Tibial nerve (tissue), 4 donors: ENCODE data around the gene OGA. TPM values are rescaled to one million over a fixed set of nuclear protein-coding genes. Genes with fewer than 3 reads are reported as not detected.

Experiments used
- DNase-seq, 2 donors: peaks; one replicate each; pipeline ENCODE4 v3.0.0-alpha.2; 2019; ENCODE audit warnings: low spot score in 2 of 2
- H3K27ac ChIP-seq, 4 donors: fragments of 200-600 bp; sonication (generic) in 3 of 4; one replicate each; pipeline ENCODE4 v1.5.1; 2017 to 2019; ENCODE audit warnings: mild to moderate bottlenecking in 1 of 4
- H3K27me3 ChIP-seq, 2 donors: fragments of 200-600 bp; sonication (generic) in 1 of 2; one replicate each; pipeline versions ENCODE4 v1.5.1 to v1.6.0; 2017 to 2019
- H3K36me3 ChIP-seq, 3 donors: fragments of 200-600 bp; sonication (generic); one replicate each; pipeline ENCODE4 v1.5.1; 2018 to 2019
- H3K4me1 ChIP-seq, 4 donors: fragments of 200-600 bp; sonication (generic) in 3 of 4; one replicate each; pipeline ENCODE4 v1.5.1; 2017 to 2019
- H3K4me3 ChIP-seq, 4 donors: fragments of 200-600 bp; sonication (generic) in 3 of 4; one replicate each; pipeline ENCODE4 v1.5.1; 2017 to 2019; ENCODE audit warnings: mild to moderate bottlenecking in 1 of 4, moderate library complexity in 1 of 4
- H3K9me3 ChIP-seq, 4 donors: fragments of 200-600 bp; sonication (generic) in 3 of 4; one replicate each; pipeline ENCODE4 v1.5.1; 2017 to 2019
- CTCF ChIP-seq, 5 experiments: fragments of 200-600 bp in 3 of 5; fragments of 450-650 bp in 2 of 5; sonication (generic) in 3 of 5; IDR thresholded peaks; one replicate each; pipeline ENCODE4 v1.5.1; 2016 to 2019; ENCODE audit warnings: antibody characterized with exemption in 5 of 5, mild to moderate bottlenecking in 3 of 5, moderate library complexity in 2 of 5
- EP300 ChIP-seq, 2 donors: sonication (generic); formaldehyde crosslinking; IDR thresholded peaks; one replicate each; pipeline ENCODE4 v1.6.1; 2017; ENCODE audit warnings: antibody characterized with exemption in 2 of 2, mild to moderate bottlenecking in 1 of 2
- POLR2A ChIP-seq, 2 donors: fragments of 450-650 bp; IDR thresholded peaks; one replicate each; pipeline ENCODE4 v1.6.1; 2017; ENCODE audit warnings: antibody characterized with exemption in 2 of 2, mild to moderate bottlenecking in 2 of 2, moderate library complexity in 2 of 2
- WGBS, 2 donors: methylation state at CpG; one replicate each; pipeline ENCODE4 v1.1.5; 2018; 5-methylcytosine and 5-hydroxymethylcytosine counted together
- total RNA-seq, 4 donors: library from RNA; depleted of rRNA; stranded (reverse); fragments of >200 nt; gene quantifications; one replicate each; pipeline ENCODE4 v1.1.0, GENCODE V29; 2016

OGA gene
- total RNA-seq, 4 donors from 2014 or later = 206 to 249 (median 224) TPM

GRCh38 chr10:101778781-101779543, 39.3 kb downstream of the OGA start:
- Histone ChIP-seq H3K4me1 (peaks cover 0 to 74% (median 29%) of the 10 kb centered on the region in 4 donors), H3K27ac (no peak overlapping the region), H3K4me3 (peak overlapping the region; percentile 4 to 47 (median 28)), H3K27me3 (peaks cover 0 to 58% of the 10 kb centered on the region in 2 donors), H3K36me3 (no peaks in the 10 kb centered on the region), H3K9me3 (no peaks in the 10 kb centered on the region)
- WGBS, 2 donors = 8 to 10% methylated on average over 50 to 57 of the region's 58 CpGs
- no peak for TF ChIP-seq CTCF (IDR thresholded peaks at IDR 0.05)
- TF ChIP-seq EP300 (IDR thresholded peaks at IDR 0.05) = no peak
- no peak for TF ChIP-seq POLR2A (IDR thresholded peaks at IDR 0.05)
- DNase-seq = no peak

- DNase-seq = no peak
- Histone ChIP-seq H3K9me3 (no peaks in the 10 kb centered on the region), H3K36me3 (no peaks in the 10 kb centered on the region), H3K27me3 (peaks cover 0 to 65% of the 10 kb centered on the region in 2 donors), H3K4me1 (peaks cover 0 to 74% (median 26%) of the 10 kb centered on the region in 4 donors), H3K27ac (no peak overlapping the region), H3K4me3 (no peak overlapping the region)
- WGBS, 2 donors = 55 to 58% methylated on average over 11 of the region's 12 CpGs
- TF ChIP-seq CTCF (IDR thresholded peaks at IDR 0.05) (no peak), POLR2A (IDR thresholded peaks at IDR 0.05) (no peak), EP300 (IDR thresholded peaks at IDR 0.05) (no peak)
Observed at GRCh38 chr10:101778151-101778780, 40.0 kb downstream of the OGA start.

GRCh38 chr10:101777619-101778145, 40.6 kb downstream of the OGA start:
- H3K4me1 ChIP-seq = peaks cover 0 to 71% (median 24%) of the 10 kb centered on the region in 4 donors
- no peak for DNase-seq

GRCh38 chr10:101776161-101776817, 42.0 kb downstream of the OGA start:
- no peaks in the 10 kb centered on the region for H3K9me3 ChIP-seq
- peaks cover 0 to 57% (median 23%) of the 10 kb centered on the region in 4 donors for H3K4me1 ChIP-seq
- peaks cover 0 to 85% of the 10 kb centered on the region in 2 donors for H3K27me3 ChIP-seq
- no peak for TF ChIP-seq POLR2A (IDR thresholded peaks at IDR 0.05)
- TF ChIP-seq EP300 (IDR thresholded peaks at IDR 0.05) = no peak
- no peak for TF ChIP-seq CTCF (IDR thresholded peaks at IDR 0.05)
- H3K27ac ChIP-seq = no peak overlapping the region
- peak overlapping the region in 1 of 4 donors; percentile 26 for H3K4me3 ChIP-seq
- DNase-seq = no peak
- 9% methylated on average over 28 to 38 of the region's 74 CpGs for WGBS, 2 donors
- H3K36me3 ChIP-seq = no peaks in the 10 kb centered on the region

More at GRCh38 chr10:101777619-101778145, 40.6 kb downstream of the OGA start:
- Histone ChIP-seq H3K9me3 (no peaks in the 10 kb centered on the region), H3K27me3 (peaks cover 0 to 71% of the 10 kb centered on the region in 2 donors), H3K27ac (no peak overlapping the region), H3K36me3 (no peaks in the 10 kb centered on the region), H3K4me3 (no peak overlapping the region)
- WGBS, 2 donors = 97 to 98% methylated on average over 3 of the region's 3 CpGs
- TF ChIP-seq CTCF (IDR thresholded peaks at IDR 0.05) = no peak
- TF ChIP-seq EP300 (IDR thresholded peaks at IDR 0.05) = no peak
- no peak for TF ChIP-seq POLR2A (IDR thresholded peaks at IDR 0.05)
